Measurements from ENCODE around the gene CELF2. TPM values are rescaled to one million over a fixed set of nuclear protein-coding genes. Genes with fewer than 3 reads are reported as not detected.

Gene CELF2
- total RNA-seq, 1 experiment from 2014 or later: 0.27 TPM

GRCh38 chr10:11020548-11020942 lies 2.9 kb downstream of the CELF2 start:
- DNase-seq (ENCODE audit: extremely low read depth, low read depth): no peak

DNA sequence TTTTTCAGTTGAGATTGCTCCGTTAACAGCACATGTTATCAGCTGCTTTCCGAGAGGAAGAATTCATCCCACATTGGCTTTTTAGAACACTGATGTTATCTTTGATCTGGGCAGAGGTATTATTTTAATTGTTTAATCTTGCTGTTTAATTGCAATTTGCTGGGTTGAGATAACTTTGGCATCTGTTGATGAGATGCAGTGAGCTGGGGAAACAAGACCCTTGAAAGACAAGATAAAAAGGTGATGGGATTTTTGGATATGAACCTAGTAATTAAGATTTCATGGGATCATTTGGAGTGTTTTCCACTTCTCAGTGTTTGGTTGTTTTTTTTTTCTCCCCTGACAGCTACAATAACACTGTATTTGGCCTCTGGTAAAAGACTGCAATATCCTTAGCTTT lies 4.5 kb downstream of the CELF2 start:
- DNase-seq (ENCODE audit: extremely low read depth, low read depth): no peak

GRCh38 chr10:11023009-11023953 lies 5.6 kb downstream of the CELF2 start:
- DNase-seq (ENCODE audit: extremely low read depth, low read depth): no peak

DNA sequence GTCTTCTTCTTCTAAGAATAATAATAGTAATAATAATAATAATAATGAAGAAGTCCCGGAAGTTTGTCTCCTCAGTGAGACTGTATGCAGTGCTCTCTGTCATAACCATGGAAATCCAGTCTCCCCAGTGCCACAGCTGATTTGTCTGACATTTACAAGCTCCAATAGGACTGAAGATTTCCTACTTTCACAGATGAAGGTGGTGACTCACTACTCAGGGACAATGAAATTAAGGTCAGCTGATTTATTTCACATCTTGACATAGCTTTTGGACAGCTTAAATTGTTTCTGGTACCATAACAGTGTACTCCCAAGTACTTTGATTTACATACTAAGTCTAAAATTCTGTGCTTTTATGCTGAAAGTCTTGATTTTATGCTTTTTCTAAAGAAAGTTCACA lies 6.9 kb downstream of the CELF2 start:
- no peak for DNase-seq (ENCODE audit: extremely low read depth, low read depth)

DNA sequence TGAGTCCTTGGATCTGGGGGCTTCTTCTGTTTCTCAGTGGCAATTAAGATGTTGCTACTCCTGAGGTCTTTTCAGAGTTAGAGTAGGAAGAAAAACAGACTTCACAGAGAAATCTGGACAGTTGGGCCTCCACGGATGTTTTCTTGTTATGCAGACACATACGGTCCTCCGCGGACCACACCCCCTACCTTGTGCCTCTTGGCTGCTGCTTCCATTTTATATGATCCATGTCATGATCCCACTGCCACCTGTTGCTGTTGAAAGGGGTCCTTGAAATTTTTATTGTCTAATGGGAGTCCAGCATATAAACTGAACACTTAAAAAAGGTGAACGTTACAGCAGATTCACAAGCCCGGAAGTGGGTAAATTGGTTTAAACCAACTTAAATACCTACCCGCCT lies 8.3 kb downstream of the CELF2 start:
- DNase-seq (ENCODE audit: extremely low read depth, low read depth): no peak

GRCh38 chr10:11026773-11027172 lies 9.1 kb downstream of the CELF2 start:
- no peak for DNase-seq (ENCODE audit: extremely low read depth, low read depth)

DNA sequence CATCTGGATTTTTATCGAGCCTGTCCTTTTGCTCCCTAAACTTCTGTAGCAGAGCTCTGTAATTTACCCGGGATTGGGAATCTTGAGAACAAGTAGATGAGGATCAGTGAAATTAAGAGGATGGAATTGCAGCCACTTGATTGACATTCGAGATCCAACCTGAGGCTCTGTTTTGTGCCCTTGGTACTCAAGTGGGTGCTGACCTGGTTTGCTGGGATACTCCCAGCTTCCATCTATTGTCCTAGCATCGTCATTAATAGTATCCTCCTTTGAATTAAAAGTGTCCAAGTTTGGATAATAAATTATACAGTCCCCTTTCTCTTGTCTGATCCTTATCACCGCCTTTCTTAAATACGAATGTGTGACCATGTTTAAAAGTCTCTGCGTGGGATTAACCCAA lies 17.1 kb downstream of the CELF2 start:
- DNase-seq (ENCODE audit: extremely low read depth, low read depth): no peak

GRCh38 chr10:11035301-11035991 lies 17.8 kb downstream of the CELF2 start:
- no peak for DNase-seq (ENCODE audit: extremely low read depth, low read depth)

GRCh38 chr10:11036424-11037011 lies 18.8 kb downstream of the CELF2 start:
- peak; percentile 19 for DNase-seq (ENCODE audit: extremely low read depth, low read depth)

- DNase-seq (ENCODE audit: extremely low read depth, low read depth): no peak
Measured at GRCh38 chr10:11037991-11038390, 20.3 kb downstream of the CELF2 start.

- DNase-seq (ENCODE audit: extremely low read depth, low read depth): no peak
Measured at GRCh38 chr10:11042357-11042756, 24.7 kb downstream of the CELF2 start.

GRCh38 chr10:11043039-11043438 lies 25.4 kb downstream of the CELF2 start:
- no peak for DNase-seq (ENCODE audit: extremely low read depth, low read depth)

DNA sequence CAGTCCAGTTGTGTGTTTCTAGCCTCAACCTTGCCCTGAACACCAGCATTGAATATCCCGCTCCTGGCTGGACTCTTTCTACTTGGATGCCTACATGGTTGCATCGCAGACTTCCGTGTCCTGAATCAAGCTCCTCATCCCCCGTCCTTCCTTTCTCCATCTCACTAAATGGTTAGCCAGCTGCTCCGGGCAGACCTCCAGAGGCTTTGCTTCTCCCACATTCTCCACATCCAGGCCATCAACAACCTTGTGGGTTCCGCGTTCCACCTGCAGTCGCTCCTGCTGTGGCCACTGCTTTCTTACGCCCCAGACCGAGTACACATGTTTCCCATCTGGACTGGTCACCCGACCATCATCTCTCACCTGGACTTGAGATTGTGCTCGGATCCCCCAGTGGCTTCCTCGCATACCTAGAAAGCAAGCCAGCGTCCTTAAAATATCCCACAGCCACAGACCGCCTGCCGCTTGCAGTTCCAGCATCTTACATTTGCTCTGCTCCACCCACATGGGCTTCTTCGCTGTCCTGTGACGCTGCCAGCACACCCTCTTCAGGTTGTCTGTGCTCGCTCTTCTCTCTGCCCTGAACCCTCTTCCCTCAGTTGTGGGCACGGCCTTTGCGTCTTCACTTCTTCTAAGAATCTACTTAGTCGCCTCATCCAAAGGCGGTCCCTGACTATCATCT lies 25.9 kb downstream of the CELF2 start:
- DNase-seq (ENCODE audit: extremely low read depth, low read depth): no peak

DNA sequence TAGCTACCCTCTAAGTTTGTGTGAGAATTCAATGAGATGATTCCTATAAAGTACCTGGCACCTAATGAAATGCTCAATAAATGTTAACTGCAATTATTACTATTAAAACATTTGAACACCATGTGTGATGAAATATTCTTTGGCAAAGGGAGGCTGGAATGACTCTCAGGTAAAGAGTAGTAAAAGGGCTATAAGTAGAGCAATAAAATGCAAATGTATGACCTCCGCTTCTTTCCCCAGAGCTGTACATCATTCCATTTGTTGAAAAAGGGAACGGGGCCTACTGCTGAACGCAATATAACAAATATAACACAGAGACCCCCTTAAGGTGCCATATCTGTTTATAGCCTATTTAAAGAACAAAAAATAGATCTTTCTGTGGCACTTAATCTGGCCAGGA lies 27.8 kb downstream of the CELF2 start:
- no peak for DNase-seq (ENCODE audit: extremely low read depth, low read depth)

- DNase-seq (ENCODE audit: extremely low read depth, low read depth): no peak
Measured at GRCh38 chr10:11045995-11046775, 28.5 kb downstream of the CELF2 start.

DNA sequence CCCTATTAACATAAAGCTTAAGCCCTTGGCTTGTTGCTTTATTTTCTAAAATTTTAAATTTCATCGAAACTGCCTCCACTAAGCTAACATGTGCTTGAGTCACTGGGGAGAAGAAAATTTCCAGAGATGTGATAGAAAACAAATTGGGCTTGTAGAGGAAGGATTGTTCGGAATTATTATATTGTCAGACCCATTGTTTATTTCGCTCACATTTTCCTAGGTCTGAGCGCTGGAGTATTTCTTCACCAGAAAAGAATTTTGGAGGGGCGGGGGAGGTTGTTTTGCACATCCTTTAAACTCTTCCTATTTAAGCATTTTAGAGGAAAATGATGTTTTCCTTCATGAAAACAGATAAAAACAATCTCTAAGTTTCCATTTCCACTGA lies 29.1 kb downstream of the CELF2 start:
- DNase-seq (ENCODE audit: extremely low read depth, low read depth): no peak

DNA sequence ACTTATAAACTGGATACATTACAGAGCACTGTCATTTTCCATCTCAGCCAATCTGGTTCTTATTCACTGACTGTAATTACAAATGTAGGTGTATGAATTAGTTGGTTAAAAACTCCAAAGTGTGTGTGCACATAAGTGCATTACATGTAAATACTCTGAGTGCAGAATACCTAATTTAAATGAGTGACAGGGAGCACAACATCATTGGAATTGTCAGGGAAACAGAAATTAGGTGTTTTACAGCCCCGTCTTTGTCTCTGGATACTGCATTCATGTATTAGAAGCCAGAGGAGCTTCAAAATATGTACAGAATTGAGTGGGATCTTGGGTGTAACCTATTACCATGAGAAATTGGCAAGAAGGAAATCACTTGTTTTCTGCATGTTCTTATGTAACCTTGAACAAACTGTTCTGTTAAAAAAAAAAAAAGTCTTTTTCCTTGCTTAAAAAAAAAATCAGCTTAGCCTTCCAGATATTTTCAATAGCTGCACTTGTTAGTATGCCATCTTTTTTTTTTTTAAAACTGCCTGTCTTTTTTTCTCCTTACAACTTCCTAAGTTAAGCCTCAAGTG lies 31.1 kb downstream of the CELF2 start:
- no peak for DNase-seq (ENCODE audit: extremely low read depth, low read depth)

GRCh38 chr10:11049806-11050205 lies 32.1 kb downstream of the CELF2 start:
- DNase-seq (ENCODE audit: extremely low read depth, low read depth): no peak

- DNase-seq (ENCODE audit: extremely low read depth, low read depth): no peak
Measured at GRCh38 chr10:11050301-11051287, 32.9 kb downstream of the CELF2 start.

All from NCI-H460 (cell line).